Glutamatergic neuron (in vitro differentiated cells): Measurements from ENCODE around the gene SMAD3. TPM values are rescaled to one million over a fixed set of nuclear protein-coding genes. Genes with fewer than 3 reads are reported as not detected.

Source experiments
- DNase-seq: peaks from one replicate; pipeline ENCODE4 v3.0.0; 2022
- H3K27ac Mint-ChIP-seq: one replicate; pipeline ENCODE4 v1.8.0; 2020; ENCODE audit warnings: mild to moderate bottlenecking, mixed read lengths, inconsistent platforms; ENCODE audit not compliant: unreplicated experiment
- H3K27me3 Mint-ChIP-seq: one replicate; pipeline ENCODE4 v1.8.0; 2020; ENCODE audit warnings: mild to moderate bottlenecking, moderate library complexity, mixed read lengths, inconsistent platforms; ENCODE audit not compliant: unreplicated experiment
- H3K36me3 Mint-ChIP-seq: one replicate; pipeline ENCODE4 v1.8.0; 2020; ENCODE audit warnings: mild to moderate bottlenecking, mixed read lengths, inconsistent platforms; ENCODE audit not compliant: unreplicated experiment
- H3K4me1 Mint-ChIP-seq: one replicate; pipeline ENCODE4 v1.8.0; 2020; ENCODE audit warnings: mild to moderate bottlenecking, low read depth, mixed read lengths, inconsistent platforms; ENCODE audit not compliant: unreplicated experiment
- H3K4me3 Mint-ChIP-seq: one replicate; pipeline ENCODE4 v1.8.0; 2020; ENCODE audit warnings: mild to moderate bottlenecking, mixed read lengths, inconsistent platforms; ENCODE audit not compliant: unreplicated experiment
- H3K9me3 Mint-ChIP-seq: one replicate; pipeline ENCODE4 v1.8.0; 2020; ENCODE audit warnings: mild to moderate bottlenecking, moderate library complexity, mixed read lengths, inconsistent platforms; ENCODE audit not compliant: unreplicated experiment
- CTCF ChIP-seq: fragments of 200-600 bp; sonication (generic); IDR thresholded peaks from one replicate; pipeline ENCODE4 v1.5.0; 2021; ENCODE audit not compliant: partially characterized antibody, unreplicated experiment
- total RNA-seq: library from RNA; stranded (reverse); fragmentation: NEBNext Ultra II Directional; extraction: Animal tissue kit (Norgen Biotek cat#: 25700); gene quantifications from one replicate; pipeline ENCODE4 v1.2.1, GENCODE V29; 2021; ENCODE audit not compliant: unreplicated experiment

The SMAD3 gene
- total RNA-seq, 1 donor from 2014 or later = 5.0 TPM

GRCh38 chr15:67178569-67179210, 113.3 kb downstream of the SMAD3 start:
- no peak for TF ChIP-seq CTCF
- no peaks in the 10 kb centered on the region for H3K27me3 Mint-ChIP-seq
- H3K27ac Mint-ChIP-seq = no peak overlapping the region
- DNase-seq = no peak
- no peaks in the 10 kb centered on the region for H3K4me1 Mint-ChIP-seq
- H3K9me3 Mint-ChIP-seq = no peaks in the 10 kb centered on the region
- H3K4me3 Mint-ChIP-seq = no peak overlapping the region
- no peaks in the 10 kb centered on the region for H3K36me3 Mint-ChIP-seq

- no peak for TF ChIP-seq CTCF
Measured at GRCh38 chr15:67179411-67179995, 114.1 kb downstream of the SMAD3 start.

DNA sequence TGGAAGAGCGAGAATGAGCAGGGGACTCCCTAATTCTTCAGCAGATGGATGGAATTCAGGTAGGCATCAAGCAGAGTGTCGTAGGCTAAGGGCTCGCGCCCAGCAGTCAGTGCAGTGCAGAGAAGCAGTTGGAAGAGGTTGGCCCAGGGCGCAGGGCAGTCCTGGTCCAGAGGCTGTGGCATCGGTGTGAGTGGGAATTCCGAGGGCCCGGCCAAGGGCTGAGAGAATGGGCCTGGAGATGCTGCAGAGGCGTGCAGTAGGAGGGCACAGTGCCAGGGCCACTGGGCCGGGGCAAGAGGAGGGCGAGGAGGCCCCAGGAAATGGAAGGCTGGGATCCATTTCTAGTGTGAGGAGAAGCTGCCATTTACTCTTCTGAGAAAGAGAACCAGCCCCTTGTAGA, 114.6 kb downstream of the SMAD3 start:
- H3K27ac Mint-ChIP-seq = no peak overlapping the region
- H3K4me3 Mint-ChIP-seq = no peak overlapping the region
- no peaks in the 10 kb centered on the region for H3K9me3 Mint-ChIP-seq
- TF ChIP-seq CTCF = no peak
- peaks cover 1% of the 10 kb centered on the region for H3K36me3 Mint-ChIP-seq
- no peak for DNase-seq
- no peaks in the 10 kb centered on the region for H3K27me3 Mint-ChIP-seq
- H3K4me1 Mint-ChIP-seq = no peaks in the 10 kb centered on the region

More at GRCh38 chr15:67179411-67179995, 114.1 kb downstream of the SMAD3 start:
- DNase-seq = no peak
- H3K27me3 Mint-ChIP-seq = no peaks in the 10 kb centered on the region
- no peak overlapping the region for H3K27ac Mint-ChIP-seq
- no peak overlapping the region for H3K4me3 Mint-ChIP-seq
- H3K36me3 Mint-ChIP-seq = no peaks in the 10 kb centered on the region
- H3K4me1 Mint-ChIP-seq = no peaks in the 10 kb centered on the region
- no peaks in the 10 kb centered on the region for H3K9me3 Mint-ChIP-seq

DNA sequence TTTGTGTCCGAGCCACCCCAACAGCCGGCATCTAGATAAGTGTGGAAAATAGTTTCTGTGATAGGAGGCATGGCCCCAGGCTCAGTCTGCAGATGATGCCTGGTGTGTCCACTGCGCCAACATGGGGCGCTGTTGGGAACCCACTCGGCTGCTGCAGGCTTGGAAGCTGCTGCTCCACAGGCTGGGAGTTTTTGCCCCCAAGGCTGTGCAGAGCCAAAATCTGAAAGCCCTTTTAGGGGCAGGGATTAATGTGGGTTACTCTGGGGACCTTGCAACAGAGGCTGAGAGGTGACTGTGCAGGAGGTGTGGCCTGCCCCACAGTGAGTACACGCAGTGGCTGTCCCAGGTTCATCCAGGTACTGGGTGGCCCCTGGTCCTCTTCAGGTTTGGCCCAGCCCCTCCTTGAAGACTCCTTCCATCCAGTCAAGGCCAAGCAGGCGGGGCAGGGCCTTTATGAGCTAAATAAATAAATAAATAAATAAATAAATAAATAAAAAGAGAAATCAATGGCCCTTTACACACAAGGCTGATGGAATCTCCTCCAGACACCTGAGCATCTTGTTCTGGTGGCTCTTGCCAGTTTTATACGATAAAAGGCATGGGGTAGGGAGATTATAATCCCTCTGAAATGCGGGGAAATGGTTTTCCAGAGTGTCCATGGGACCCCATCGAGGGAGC, 115.3 kb downstream of the SMAD3 start:
- no peak for DNase-seq
- H3K9me3 Mint-ChIP-seq = no peaks in the 10 kb centered on the region
- H3K27me3 Mint-ChIP-seq = no peaks in the 10 kb centered on the region
- peaks cover 4% of the 10 kb centered on the region for H3K36me3 Mint-ChIP-seq
- no peak for TF ChIP-seq CTCF
- H3K27ac Mint-ChIP-seq = no peak overlapping the region
- H3K4me1 Mint-ChIP-seq = no peaks in the 10 kb centered on the region
- no peak overlapping the region for H3K4me3 Mint-ChIP-seq

- no peak for TF ChIP-seq CTCF
- Mint-ChIP-seq H3K4me3 (no peak overlapping the region), H3K36me3 (peaks cover 4% of the 10 kb centered on the region), H3K27me3 (no peaks in the 10 kb centered on the region), H3K4me1 (no peaks in the 10 kb centered on the region), H3K27ac (no peak overlapping the region), H3K9me3 (no peaks in the 10 kb centered on the region)
- no peak for DNase-seq
Measured at GRCh38 chr15:67181221-67181639, 115.8 kb downstream of the SMAD3 start.
